GM18517 (cell line): Measurements from ENCODE around the gene C1orf174.

Experiments used
- ATAC-seq: cut with Tn5 transposase; IDR thresholded peaks from one replicate; pipeline ENCODE4 v1.9.1; 2021; ENCODE audit warnings: mild to moderate bottlenecking, moderate library complexity; ENCODE audit not compliant: unreplicated experiment

C1orf174 gene

GRCh38 chr1:3910857-3911845 lies 11.1 kb upstream of the C1orf174 start:
- ATAC-seq, result no peak

GRCh38 chr1:3910049-3910731 lies 10.1 kb upstream of the C1orf174 start:
- no peak for ATAC-seq

GRCh38 chr1:3909615-3910014 lies 9.5 kb upstream of the C1orf174 start:
- ATAC-seq, result no peak

GRCh38 chr1:3908886-3909517 lies 8.9 kb upstream of the C1orf174 start:
- ATAC-seq, result no peak

- ATAC-seq, result no peak
Measured at GRCh38 chr1:3907621-3908165, 7.6 kb upstream of the C1orf174 start.

GRCh38 chr1:3907031-3907534 lies 7.0 kb upstream of the C1orf174 start:
- no peak for ATAC-seq

GRCh38 chr1:3906672-3907020 lies 6.6 kb upstream of the C1orf174 start:
- ATAC-seq, result no peak

- ATAC-seq, result no peak
Measured at GRCh38 chr1:3905953-3906671, 6.0 kb upstream of the C1orf174 start.

- no peak for ATAC-seq
Measured at GRCh38 chr1:3905266-3905952, 5.3 kb upstream of the C1orf174 start.

GRCh38 chr1:3904843-3905185 lies 4.7 kb upstream of the C1orf174 start:
- no peak for ATAC-seq

GRCh38 chr1:3904006-3904842 lies 4.2 kb upstream of the C1orf174 start:
- no peak for ATAC-seq

- no peak for ATAC-seq
Measured at GRCh38 chr1:3903141-3904005, 3.3 kb upstream of the C1orf174 start.

GRCh38 chr1:3902571-3903091 lies 2.6 kb upstream of the C1orf174 start:
- ATAC-seq, result no peak

GRCh38 chr1:3902111-3902511 lies 2.0 kb upstream of the C1orf174 start:
- ATAC-seq, result no peak

- peak; percentile 37 for ATAC-seq
Measured at GRCh38 chr1:3900969-3901529, 977 bp upstream of the C1orf174 start.

GRCh38 chr1:3899754-3900149 lies 320 bp downstream of the C1orf174 start:
- ATAC-seq, result peak; percentile 24

GRCh38 chr1:3898994-3899753 lies 898 bp downstream of the C1orf174 start:
- no peak for ATAC-seq
